A673 (cell line): Measurements from ENCODE around the gene RNF8.

Experiments
- CTCF ChIP-seq: fragments of 300-800, 200-600 bp; sonication (generic); conservative IDR thresholded peaks from 2 replicates; pipeline ENCODE4 v1.5.1; 2017; ENCODE audit warnings: low read depth, mild to moderate bottlenecking, antibody characterized with exemption, low read length, moderate library complexity, mixed read lengths
- EZH2 ChIP-seq: fragments of 200-600 bp; sonication (generic); IDR thresholded peaks from 2 replicates; pipeline ENCODE4 v1.6.1; 2017; ENCODE audit warnings: borderline replicate concordance, low read depth, mild to moderate bottlenecking, mixed read lengths, antibody characterized with exemption, low read length; ENCODE audit not compliant: poor library complexity, severe bottlenecking

GRCh38 chr6:37324131-37325033 lies 29.4 kb upstream of the RNF8 start:
- no peak for TF ChIP-seq CTCF
- no peak for TF ChIP-seq EZH2
